ENCODE data around the gene RAP1A. TPM values are rescaled to one million over a fixed set of nuclear protein-coding genes. Genes with fewer than 3 reads are reported as not detected.

RAP1A gene
- total RNA-seq, 2 donors from 2014 or later = 28.5 to 35.0 TPM

GRCh38 chr1:111660204-111661150, 40.9 kb downstream of the RAP1A start:
- Histone ChIP-seq H3K27ac (ENCODE audit: low read depth, low read length) (no peak overlapping the region), H3K36me3 (ENCODE audit: control insufficient read depth, insufficient read depth, low read length) (no peaks in the 10 kb centered on the region), H3K9me3 (ENCODE audit: control insufficient read depth, low read length) (no peaks in the 10 kb centered on the region), H3K4me3 (ENCODE audit: low read length) (no peak overlapping the region), H3K27me3 (ENCODE audit: control insufficient read depth, insufficient read depth, low read length, poor library complexity, severe bottlenecking) (no peaks in the 10 kb centered on the region), H3K9ac (ENCODE audit: extremely low read depth, low read length, poor library complexity, severe bottlenecking) (no peak overlapping the region), H3K4me1 (ENCODE audit: control insufficient read depth, insufficient read depth, low read length) (peaks cover 5% of the 10 kb centered on the region)
- H3K4me3 Mint-ChIP-seq = no peak overlapping the region
- no peak for DNase-seq
- H3K27me3 Mint-ChIP-seq (ENCODE audit: insufficient read depth) = no peaks in the 10 kb centered on the region
- WGBS, 2 experiments (ENCODE audit: insufficient coverage in 1 of 2, insufficient read length in 1 of 2) = 92 to 96% methylated on average over 4 to 5 of the region's 5 CpGs
- H3K9me3 Mint-ChIP-seq = no peaks in the 10 kb centered on the region
- H3K4me1 Mint-ChIP-seq = peaks cover 15% of the 10 kb centered on the region
- no peak for TF ChIP-seq CTCF (conservative IDR thresholded peaks at IDR 0.05)
- no peak overlapping the region for H3K27ac Mint-ChIP-seq
- peaks cover 2% of the 10 kb centered on the region for H3K36me3 Mint-ChIP-seq (ENCODE audit: low read depth)

GRCh38 chr1:111664652-111665051, 45.1 kb downstream of the RAP1A start:
- no peaks in the 10 kb centered on the region for H3K4me1 Mint-ChIP-seq
- H3K27ac Mint-ChIP-seq = no peak overlapping the region
- no peak for DNase-seq
- H3K36me3 Mint-ChIP-seq (ENCODE audit: low read depth) = peaks cover 3% of the 10 kb centered on the region
- H3K36me3 ChIP-seq (ENCODE audit: control insufficient read depth, insufficient read depth, low read length) = no peaks in the 10 kb centered on the region
- H3K9me3 ChIP-seq (ENCODE audit: control insufficient read depth, low read length) = no peaks in the 10 kb centered on the region
- no peaks in the 10 kb centered on the region for H3K27me3 Mint-ChIP-seq (ENCODE audit: insufficient read depth)
- H3K27ac ChIP-seq (ENCODE audit: low read depth, low read length) = no peak overlapping the region
- no peak overlapping the region for H3K4me3 ChIP-seq (ENCODE audit: low read length)
- 97% methylated on average over 1 of the region's 1 CpG; no CpG with 5 or more reads in 1 of the 2 experiments for WGBS, 2 experiments (ENCODE audit: insufficient coverage in 1 of 2, insufficient read length in 1 of 2)
- H3K4me3 Mint-ChIP-seq = no peak overlapping the region
- H3K9ac ChIP-seq (ENCODE audit: extremely low read depth, low read length, poor library complexity, severe bottlenecking) = no peak overlapping the region
- no peaks in the 10 kb centered on the region for H3K9me3 Mint-ChIP-seq
- no peak for TF ChIP-seq CTCF (conservative IDR thresholded peaks at IDR 0.05)
- no peaks in the 10 kb centered on the region for H3K4me1 ChIP-seq (ENCODE audit: control insufficient read depth, insufficient read depth, low read length)
- no peaks in the 10 kb centered on the region for H3K27me3 ChIP-seq (ENCODE audit: control insufficient read depth, insufficient read depth, low read length, poor library complexity, severe bottlenecking)

- Histone ChIP-seq H3K36me3 (ENCODE audit: control insufficient read depth, insufficient read depth, low read length) (no peaks in the 10 kb centered on the region), H3K9ac (ENCODE audit: extremely low read depth, low read length, poor library complexity, severe bottlenecking) (no peak overlapping the region), H3K27me3 (ENCODE audit: control insufficient read depth, insufficient read depth, low read length, poor library complexity, severe bottlenecking) (no peaks in the 10 kb centered on the region), H3K4me1 (ENCODE audit: control insufficient read depth, insufficient read depth, low read length) (no peaks in the 10 kb centered on the region), H3K9me3 (ENCODE audit: control insufficient read depth, low read length) (no peaks in the 10 kb centered on the region), H3K27ac (ENCODE audit: low read depth, low read length) (no peak overlapping the region), H3K4me3 (ENCODE audit: low read length) (no peak overlapping the region)
- Mint-ChIP-seq H3K4me1 (no peaks in the 10 kb centered on the region), H3K4me3 (no peak overlapping the region), H3K36me3 (ENCODE audit: low read depth) (peaks cover 3% of the 10 kb centered on the region), H3K9me3 (no peaks in the 10 kb centered on the region), H3K27ac (no peak overlapping the region), H3K27me3 (ENCODE audit: insufficient read depth) (no peaks in the 10 kb centered on the region)
- no peak for DNase-seq
- TF ChIP-seq CTCF (conservative IDR thresholded peaks at IDR 0.05) = no peak
These were observed 45.9 kb downstream of the RAP1A start for GRCh38 chr1:111665497-111665896.
